ENCODE measurements around the gene RPRD1B. TPM values are rescaled to one million over a fixed set of nuclear protein-coding genes. Genes with fewer than 3 reads are reported as not detected.
A peak's percentile ranks its signal among the peaks of the same experiment; 100 is the strongest.

Gene RPRD1B
- total and polyA plus RNA-seq, 4 donors, result 5.8 to 34.3 (median 29.4) TPM

DNA sequence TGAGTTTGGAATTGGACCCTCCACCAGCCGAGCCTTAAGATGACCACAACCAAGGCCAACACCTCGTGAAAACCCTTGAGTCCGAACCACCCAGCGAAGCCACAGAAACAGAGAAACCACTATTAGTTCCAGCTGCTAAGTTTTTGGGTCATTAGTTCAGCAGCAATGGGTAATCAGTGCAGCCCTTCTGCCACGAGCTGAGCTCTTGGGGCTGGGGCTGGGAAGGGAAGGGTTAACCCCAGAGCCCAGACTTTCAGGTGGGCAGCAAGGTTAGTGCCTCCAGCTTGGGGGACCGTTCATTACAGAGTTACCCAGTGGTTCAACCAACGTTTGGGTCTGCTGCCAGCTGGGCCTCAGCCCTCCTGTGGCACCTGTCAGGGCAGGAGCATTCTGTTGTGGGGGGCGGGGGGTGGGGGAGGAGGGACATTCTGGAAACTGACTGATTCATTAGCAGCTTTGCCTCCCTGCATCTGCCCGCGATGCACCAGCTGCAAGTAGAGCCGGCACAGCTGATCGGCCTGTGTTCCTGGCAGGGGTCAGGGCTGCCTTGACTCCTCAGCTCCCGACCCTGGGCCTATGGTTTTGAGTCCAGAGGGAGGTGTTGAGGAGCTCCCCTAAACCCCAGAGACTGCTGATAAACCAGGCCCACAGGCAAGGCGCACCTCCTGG, 78.8 kb downstream of the RPRD1B start:
- no peaks in the 10 kb centered on the region for H3K36me3 ChIP-seq (ENCODE audit: control insufficient read depth in 4 of 4, insufficient read depth in 3 of 4, low read depth in 1 of 4, low read length in 3 of 4)
- no peak overlapping the region for H3K27ac ChIP-seq (ENCODE audit: low read depth in 1 of 2, low read length in 2 of 2)
- H3K4me1 ChIP-seq (ENCODE audit: control insufficient read depth in 4 of 4, insufficient read depth in 4 of 4, low read length in 3 of 4), result peaks cover 0 to 9% (median 0%) of the 10 kb centered on the region in 4 donors
- WGBS, result 95% methylated on average over 14 of the region's 14 CpGs
- H3K9ac ChIP-seq (ENCODE audit: low read depth in 1 of 2, low read length in 2 of 2), result no peak overlapping the region
- no peaks in the 10 kb centered on the region for H3K27me3 ChIP-seq (ENCODE audit: control insufficient read depth in 4 of 4, insufficient read depth in 4 of 4, low read length in 3 of 4)
- no peaks in the 10 kb centered on the region for H3K9me3 ChIP-seq (ENCODE audit: control insufficient read depth in 4 of 4, low read length in 3 of 4)
- no peak for TF ChIP-seq SP1 (IDR thresholded peaks at IDR 0.05)
- no peak for TF ChIP-seq FOXA1 (IDR thresholded peaks at IDR 0.05)
- TF ChIP-seq GABPA (IDR thresholded peaks at IDR 0.05 in 1 of 2, conservative IDR thresholded peaks at IDR 0.05 in 1 of 2), result no peak
- TF ChIP-seq, protein P1, sequence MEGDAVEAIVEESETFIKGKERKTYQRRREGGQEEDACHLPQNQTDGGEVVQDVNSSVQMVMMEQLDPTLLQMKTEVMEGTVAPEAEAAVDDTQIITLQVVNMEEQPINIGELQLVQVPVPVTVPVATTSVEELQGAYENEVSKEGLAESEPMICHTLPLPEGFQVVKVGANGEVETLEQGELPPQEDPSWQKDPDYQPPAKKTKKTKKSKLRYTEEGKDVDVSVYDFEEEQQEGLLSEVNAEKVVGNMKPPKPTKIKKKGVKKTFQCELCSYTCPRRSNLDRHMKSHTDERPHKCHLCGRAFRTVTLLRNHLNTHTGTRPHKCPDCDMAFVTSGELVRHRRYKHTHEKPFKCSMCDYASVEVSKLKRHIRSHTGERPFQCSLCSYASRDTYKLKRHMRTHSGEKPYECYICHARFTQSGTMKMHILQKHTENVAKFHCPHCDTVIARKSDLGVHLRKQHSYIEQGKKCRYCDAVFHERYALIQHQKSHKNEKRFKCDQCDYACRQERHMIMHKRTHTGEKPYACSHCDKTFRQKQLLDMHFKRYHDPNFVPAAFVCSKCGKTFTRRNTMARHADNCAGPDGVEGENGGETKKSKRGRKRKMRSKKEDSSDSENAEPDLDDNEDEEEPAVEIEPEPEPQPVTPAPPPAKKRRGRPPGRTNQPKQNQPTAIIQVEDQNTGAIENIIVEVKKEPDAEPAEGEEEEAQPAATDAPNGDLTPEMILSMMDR (IDR thresholded peaks at IDR 0.05; ENCODE audit: low read depth, low read length, missing input control), result no peak
- TF ChIP-seq RXRA (IDR thresholded peaks at IDR 0.05), result no peak
- TF ChIP-seq FOXA2 (IDR thresholded peaks at IDR 0.05), result no peak
- TF ChIP-seq TAF1 (conservative IDR thresholded peaks at IDR 0.05), result no peak
- TF ChIP-seq EGR1 (IDR thresholded peaks at IDR 0.05; ENCODE audit: low read depth in 2 of 2), result no peak
- TF ChIP-seq RAD21 (IDR thresholded peaks at IDR 0.05), result no peak
- DNase-seq (ENCODE audit: low spot score), result peak; percentile 32
- no peak overlapping the region for H3K4me3 ChIP-seq (ENCODE audit: low read depth in 1 of 3, low read length in 3 of 3)

DNA sequence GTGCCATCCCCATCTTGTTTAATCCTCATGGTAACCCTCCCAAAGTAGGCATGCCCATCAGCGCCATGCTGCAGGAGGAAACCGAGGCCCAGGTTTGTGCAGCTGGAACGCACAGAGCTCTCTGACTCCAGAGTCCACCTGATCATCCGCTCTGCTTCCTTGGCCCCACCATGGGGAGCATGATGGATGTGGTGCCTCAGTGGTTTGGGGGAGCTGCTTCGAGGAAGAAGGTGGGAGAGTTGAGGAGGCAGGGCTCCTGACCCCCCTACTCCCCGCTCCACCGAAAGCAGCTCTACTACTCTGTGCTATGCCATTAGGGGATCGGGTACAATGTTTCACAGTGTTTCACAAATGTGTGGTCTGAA, 79.4 kb downstream of the RPRD1B start:
- Histone ChIP-seq H3K4me1 (ENCODE audit: control insufficient read depth in 4 of 4, insufficient read depth in 4 of 4, low read length in 3 of 4) (peaks cover 0 to 9% (median 0%) of the 10 kb centered on the region in 4 donors), H3K36me3 (ENCODE audit: control insufficient read depth in 4 of 4, insufficient read depth in 3 of 4, low read depth in 1 of 4, low read length in 3 of 4) (no peaks in the 10 kb centered on the region), H3K4me3 (ENCODE audit: low read depth in 1 of 3, low read length in 3 of 3) (no peak overlapping the region), H3K9ac (ENCODE audit: low read depth in 1 of 2, low read length in 2 of 2) (no peak overlapping the region), H3K27ac (ENCODE audit: low read depth in 1 of 2, low read length in 2 of 2) (no peak overlapping the region), H3K27me3 (ENCODE audit: control insufficient read depth in 4 of 4, insufficient read depth in 4 of 4, low read length in 3 of 4) (no peaks in the 10 kb centered on the region), H3K9me3 (ENCODE audit: control insufficient read depth in 4 of 4, low read length in 3 of 4) (no peaks in the 10 kb centered on the region)
- no peak for DNase-seq (ENCODE audit: low spot score)
- 98% methylated on average over 8 of the region's 8 CpGs for WGBS
- TF ChIP-seq, protein P2, sequence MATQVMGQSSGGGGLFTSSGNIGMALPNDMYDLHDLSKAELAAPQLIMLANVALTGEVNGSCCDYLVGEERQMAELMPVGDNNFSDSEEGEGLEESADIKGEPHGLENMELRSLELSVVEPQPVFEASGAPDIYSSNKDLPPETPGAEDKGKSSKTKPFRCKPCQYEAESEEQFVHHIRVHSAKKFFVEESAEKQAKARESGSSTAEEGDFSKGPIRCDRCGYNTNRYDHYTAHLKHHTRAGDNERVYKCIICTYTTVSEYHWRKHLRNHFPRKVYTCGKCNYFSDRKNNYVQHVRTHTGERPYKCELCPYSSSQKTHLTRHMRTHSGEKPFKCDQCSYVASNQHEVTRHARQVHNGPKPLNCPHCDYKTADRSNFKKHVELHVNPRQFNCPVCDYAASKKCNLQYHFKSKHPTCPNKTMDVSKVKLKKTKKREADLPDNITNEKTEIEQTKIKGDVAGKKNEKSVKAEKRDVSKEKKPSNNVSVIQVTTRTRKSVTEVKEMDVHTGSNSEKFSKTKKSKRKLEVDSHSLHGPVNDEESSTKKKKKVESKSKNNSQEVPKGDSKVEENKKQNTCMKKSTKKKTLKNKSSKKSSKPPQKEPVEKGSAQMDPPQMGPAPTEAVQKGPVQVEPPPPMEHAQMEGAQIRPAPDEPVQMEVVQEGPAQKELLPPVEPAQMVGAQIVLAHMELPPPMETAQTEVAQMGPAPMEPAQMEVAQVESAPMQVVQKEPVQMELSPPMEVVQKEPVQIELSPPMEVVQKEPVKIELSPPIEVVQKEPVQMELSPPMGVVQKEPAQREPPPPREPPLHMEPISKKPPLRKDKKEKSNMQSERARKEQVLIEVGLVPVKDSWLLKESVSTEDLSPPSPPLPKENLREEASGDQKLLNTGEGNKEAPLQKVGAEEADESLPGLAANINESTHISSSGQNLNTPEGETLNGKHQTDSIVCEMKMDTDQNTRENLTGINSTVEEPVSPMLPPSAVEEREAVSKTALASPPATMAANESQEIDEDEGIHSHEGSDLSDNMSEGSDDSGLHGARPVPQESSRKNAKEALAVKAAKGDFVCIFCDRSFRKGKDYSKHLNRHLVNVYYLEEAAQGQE (IDR thresholded peaks at IDR 0.05), result no peak
- TF ChIP-seq, protein P3, sequence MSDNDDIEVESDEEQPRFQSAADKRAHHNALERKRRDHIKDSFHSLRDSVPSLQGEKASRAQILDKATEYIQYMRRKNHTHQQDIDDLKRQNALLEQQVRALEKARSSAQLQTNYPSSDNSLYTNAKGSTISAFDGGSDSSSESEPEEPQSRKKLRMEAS (IDR thresholded peaks at IDR 0.05), result no peak
- no peak for TF ChIP-seq RAD21 (IDR thresholded peaks at IDR 0.05)
- TF ChIP-seq, protein P4, sequence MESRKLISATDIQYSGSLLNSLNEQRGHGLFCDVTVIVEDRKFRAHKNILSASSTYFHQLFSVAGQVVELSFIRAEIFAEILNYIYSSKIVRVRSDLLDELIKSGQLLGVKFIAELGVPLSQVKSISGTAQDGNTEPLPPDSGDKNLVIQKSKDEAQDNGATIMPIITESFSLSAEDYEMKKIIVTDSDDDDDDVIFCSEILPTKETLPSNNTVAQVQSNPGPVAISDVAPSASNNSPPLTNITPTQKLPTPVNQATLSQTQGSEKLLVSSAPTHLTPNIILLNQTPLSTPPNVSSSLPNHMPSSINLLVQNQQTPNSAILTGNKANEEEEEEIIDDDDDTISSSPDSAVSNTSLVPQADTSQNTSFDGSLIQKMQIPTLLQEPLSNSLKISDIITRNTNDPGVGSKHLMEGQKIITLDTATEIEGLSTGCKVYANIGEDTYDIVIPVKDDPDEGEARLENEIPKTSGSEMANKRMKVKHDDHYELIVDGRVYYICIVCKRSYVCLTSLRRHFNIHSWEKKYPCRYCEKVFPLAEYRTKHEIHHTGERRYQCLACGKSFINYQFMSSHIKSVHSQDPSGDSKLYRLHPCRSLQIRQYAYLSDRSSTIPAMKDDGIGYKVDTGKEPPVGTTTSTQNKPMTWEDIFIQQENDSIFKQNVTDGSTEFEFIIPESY (IDR thresholded peaks at IDR 0.05), result no peak
- TF ChIP-seq SP1 (IDR thresholded peaks at IDR 0.05), result no peak
- no peak for TF ChIP-seq NR2F2 (IDR thresholded peaks at IDR 0.05)
- TF ChIP-seq FOXA1 (IDR thresholded peaks at IDR 0.05), result no peak
- no peak for TF ChIP-seq HNF4A (conservative IDR thresholded peaks at IDR 0.05)
- no peak for TF ChIP-seq HNF4G (IDR thresholded peaks at IDR 0.05)
- no peak for TF ChIP-seq GABPA (IDR thresholded peaks at IDR 0.05 in 1 of 2, conservative IDR thresholded peaks at IDR 0.05 in 1 of 2)
- no peak for TF ChIP-seq FOXA2 (IDR thresholded peaks at IDR 0.05)
- TF ChIP-seq, protein P5, sequence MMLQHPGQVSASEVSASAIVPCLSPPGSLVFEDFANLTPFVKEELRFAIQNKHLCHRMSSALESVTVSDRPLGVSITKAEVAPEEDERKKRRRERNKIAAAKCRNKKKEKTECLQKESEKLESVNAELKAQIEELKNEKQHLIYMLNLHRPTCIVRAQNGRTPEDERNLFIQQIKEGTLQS (IDR thresholded peaks at IDR 0.05), result no peak
- TF ChIP-seq RXRA (IDR thresholded peaks at IDR 0.05), result no peak
- no peak for TF ChIP-seq EGR1 (IDR thresholded peaks at IDR 0.05; ENCODE audit: low read depth in 2 of 2)
- no peak for TF ChIP-seq JUND (IDR thresholded peaks at IDR 0.05)
- TF ChIP-seq, protein P1 (IDR thresholded peaks at IDR 0.05; ENCODE audit: low read depth, low read length, missing input control), result no peak
- no peak for TF ChIP-seq YY1 (IDR thresholded peaks at IDR 0.05)
- TF ChIP-seq TAF1 (conservative IDR thresholded peaks at IDR 0.05), result no peak
